Ishikawa (cell line): Measurements from ENCODE around the gene KLHL3.

Source experiments
- CEBPB ChIP-seq: IDR thresholded peaks from 2 replicates; pipeline ENCODE4 v1.6.1; 2012
- CREB1 ChIP-seq: IDR thresholded peaks from 2 replicates; pipeline ENCODE4 v1.6.1; 2012; ENCODE audit warnings: low read depth
- EGR1 ChIP-seq: IDR thresholded peaks from 2 replicates; pipeline ENCODE4 v1.6.1; 2012
- EP300 ChIP-seq: IDR thresholded peaks from 2 replicates; pipeline ENCODE4 v1.6.1; 2012; ENCODE audit warnings: borderline replicate concordance
- FOXM1 ChIP-seq: IDR thresholded peaks from 2 replicates; pipeline ENCODE4 v1.6.1; 2012; ENCODE audit warnings: low read depth, borderline replicate concordance
- MAX ChIP-seq: IDR thresholded peaks from 2 replicates; pipeline ENCODE4 v1.6.1; 2012
- NFIC ChIP-seq: IDR thresholded peaks from 2 replicates; pipeline ENCODE4 v1.6.1; 2012
- RAD21 ChIP-seq: IDR thresholded peaks from 2 replicates; pipeline ENCODE4 v1.6.1; 2012; ENCODE audit warnings: low read depth
- REST ChIP-seq: IDR thresholded peaks from 2 replicates; pipeline ENCODE4 v1.6.1; 2012; ENCODE audit warnings: low read depth, mild to moderate bottlenecking
- TAF1 ChIP-seq: IDR thresholded peaks from 2 replicates; pipeline ENCODE4 v1.6.1; 2012; ENCODE audit warnings: low read depth, mild to moderate bottlenecking
- TCF12 ChIP-seq: IDR thresholded peaks from 2 replicates; pipeline ENCODE4 v1.6.1; 2012; ENCODE audit warnings: low read depth
- TEAD4 ChIP-seq: IDR thresholded peaks from 2 replicates; pipeline ENCODE4 v1.6.1; 2012
- USF1 ChIP-seq: IDR thresholded peaks from 2 replicates; pipeline ENCODE4 v1.6.1; 2012
- YY1 ChIP-seq: IDR thresholded peaks from 2 replicates; pipeline ENCODE4 v1.6.1; 2012; ENCODE audit warnings: low read depth
- ZBTB7A ChIP-seq: IDR thresholded peaks from 2 replicates; pipeline ENCODE4 v1.6.1; 2012; ENCODE audit warnings: low read depth

The KLHL3 gene

GRCh38 chr5:137584262-137584661 lies 151.6 kb downstream of the KLHL3 start:
- no peak for TF ChIP-seq TAF1
- TF ChIP-seq EP300: no peak
- no peak for TF ChIP-seq ZBTB7A
- no peak for TF ChIP-seq TEAD4
- TF ChIP-seq EGR1: no peak
- no peak for TF ChIP-seq CEBPB
- TF ChIP-seq USF1: no peak
- TF ChIP-seq TCF12: no peak
- TF ChIP-seq CREB1: no peak
- TF ChIP-seq NFIC: no peak
- TF ChIP-seq FOXM1: no peak
- no peak for TF ChIP-seq YY1
- TF ChIP-seq MAX: no peak
- TF ChIP-seq REST: no peak
- no peak for TF ChIP-seq RAD21

- no peak for TF ChIP-seq USF1
- TF ChIP-seq FOXM1: no peak
- no peak for TF ChIP-seq EP300
- no peak for TF ChIP-seq REST
- TF ChIP-seq CREB1: no peak
- TF ChIP-seq RAD21: no peak
- no peak for TF ChIP-seq NFIC
- no peak for TF ChIP-seq CEBPB
- no peak for TF ChIP-seq EGR1
- TF ChIP-seq ZBTB7A: no peak
- no peak for TF ChIP-seq TEAD4
- no peak for TF ChIP-seq MAX
These were observed 152.8 kb downstream of the KLHL3 start for GRCh38 chr5:137583129-137583528.

GRCh38 chr5:137582218-137582617 lies 153.7 kb downstream of the KLHL3 start:
- TF ChIP-seq EGR1: no peak
- no peak for TF ChIP-seq YY1
- no peak for TF ChIP-seq FOXM1
- TF ChIP-seq CREB1: no peak
- TF ChIP-seq TAF1: no peak
- TF ChIP-seq MAX: no peak
- no peak for TF ChIP-seq USF1
- TF ChIP-seq REST: no peak
- TF ChIP-seq CEBPB: no peak
- TF ChIP-seq NFIC: no peak
- no peak for TF ChIP-seq TEAD4
- no peak for TF ChIP-seq EP300
- no peak for TF ChIP-seq ZBTB7A
- TF ChIP-seq RAD21: no peak
- TF ChIP-seq TCF12: no peak

GRCh38 chr5:137581776-137582175 lies 154.1 kb downstream of the KLHL3 start:
- TF ChIP-seq TAF1 (no peak), MAX (no peak), RAD21 (no peak), TEAD4 (no peak), REST (no peak)
